ENCODE data around the gene PCSK6. TPM values are rescaled to one million over a fixed set of nuclear protein-coding genes. Genes with fewer than 3 reads are reported as not detected.

PCSK6 gene
- total and polyA plus RNA-seq, 2 of the 8 experiments (the other 6 are each of a cell fraction or from before 2014, with no cell fraction given) = 1.9 to 4.0 TPM

DNA sequence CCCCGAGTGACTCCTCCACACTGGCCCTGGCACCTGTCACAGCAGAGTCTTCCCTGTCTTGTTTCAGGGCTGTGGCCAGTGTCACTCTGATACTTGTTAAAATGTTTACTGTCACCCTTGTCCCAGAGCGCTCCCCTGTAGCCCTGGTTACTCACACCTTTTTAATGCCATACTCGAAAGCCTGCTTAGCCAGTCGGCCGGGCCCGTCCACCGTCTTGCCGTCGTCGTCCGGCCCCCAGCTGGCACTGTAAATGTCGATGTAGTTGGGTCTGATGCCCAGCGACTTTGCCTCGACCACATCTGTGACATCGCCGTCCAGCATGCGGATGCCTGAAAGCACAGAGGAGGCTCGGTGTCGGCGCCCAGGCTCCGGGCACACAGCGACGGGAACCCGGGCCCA, 91.3 kb downstream of the PCSK6 start (continued):
- TF ChIP-seq SAP30 (IDR thresholded peaks at IDR 0.05; ENCODE audit: insufficient read depth, insufficient replicate concordance, low read length) (no peak), CTCF (IDR thresholded peaks at IDR 0.05; ENCODE audit: control extremely low read depth in 1 of 3, insufficient read depth in 1 of 3, low read depth in 1 of 3, low read length in 3 of 3) (no peak), CEBPB (IDR thresholded peaks at IDR 0.05; ENCODE audit: low read depth, low read length) (no peak)
- TF ChIP-seq, protein P1, sequence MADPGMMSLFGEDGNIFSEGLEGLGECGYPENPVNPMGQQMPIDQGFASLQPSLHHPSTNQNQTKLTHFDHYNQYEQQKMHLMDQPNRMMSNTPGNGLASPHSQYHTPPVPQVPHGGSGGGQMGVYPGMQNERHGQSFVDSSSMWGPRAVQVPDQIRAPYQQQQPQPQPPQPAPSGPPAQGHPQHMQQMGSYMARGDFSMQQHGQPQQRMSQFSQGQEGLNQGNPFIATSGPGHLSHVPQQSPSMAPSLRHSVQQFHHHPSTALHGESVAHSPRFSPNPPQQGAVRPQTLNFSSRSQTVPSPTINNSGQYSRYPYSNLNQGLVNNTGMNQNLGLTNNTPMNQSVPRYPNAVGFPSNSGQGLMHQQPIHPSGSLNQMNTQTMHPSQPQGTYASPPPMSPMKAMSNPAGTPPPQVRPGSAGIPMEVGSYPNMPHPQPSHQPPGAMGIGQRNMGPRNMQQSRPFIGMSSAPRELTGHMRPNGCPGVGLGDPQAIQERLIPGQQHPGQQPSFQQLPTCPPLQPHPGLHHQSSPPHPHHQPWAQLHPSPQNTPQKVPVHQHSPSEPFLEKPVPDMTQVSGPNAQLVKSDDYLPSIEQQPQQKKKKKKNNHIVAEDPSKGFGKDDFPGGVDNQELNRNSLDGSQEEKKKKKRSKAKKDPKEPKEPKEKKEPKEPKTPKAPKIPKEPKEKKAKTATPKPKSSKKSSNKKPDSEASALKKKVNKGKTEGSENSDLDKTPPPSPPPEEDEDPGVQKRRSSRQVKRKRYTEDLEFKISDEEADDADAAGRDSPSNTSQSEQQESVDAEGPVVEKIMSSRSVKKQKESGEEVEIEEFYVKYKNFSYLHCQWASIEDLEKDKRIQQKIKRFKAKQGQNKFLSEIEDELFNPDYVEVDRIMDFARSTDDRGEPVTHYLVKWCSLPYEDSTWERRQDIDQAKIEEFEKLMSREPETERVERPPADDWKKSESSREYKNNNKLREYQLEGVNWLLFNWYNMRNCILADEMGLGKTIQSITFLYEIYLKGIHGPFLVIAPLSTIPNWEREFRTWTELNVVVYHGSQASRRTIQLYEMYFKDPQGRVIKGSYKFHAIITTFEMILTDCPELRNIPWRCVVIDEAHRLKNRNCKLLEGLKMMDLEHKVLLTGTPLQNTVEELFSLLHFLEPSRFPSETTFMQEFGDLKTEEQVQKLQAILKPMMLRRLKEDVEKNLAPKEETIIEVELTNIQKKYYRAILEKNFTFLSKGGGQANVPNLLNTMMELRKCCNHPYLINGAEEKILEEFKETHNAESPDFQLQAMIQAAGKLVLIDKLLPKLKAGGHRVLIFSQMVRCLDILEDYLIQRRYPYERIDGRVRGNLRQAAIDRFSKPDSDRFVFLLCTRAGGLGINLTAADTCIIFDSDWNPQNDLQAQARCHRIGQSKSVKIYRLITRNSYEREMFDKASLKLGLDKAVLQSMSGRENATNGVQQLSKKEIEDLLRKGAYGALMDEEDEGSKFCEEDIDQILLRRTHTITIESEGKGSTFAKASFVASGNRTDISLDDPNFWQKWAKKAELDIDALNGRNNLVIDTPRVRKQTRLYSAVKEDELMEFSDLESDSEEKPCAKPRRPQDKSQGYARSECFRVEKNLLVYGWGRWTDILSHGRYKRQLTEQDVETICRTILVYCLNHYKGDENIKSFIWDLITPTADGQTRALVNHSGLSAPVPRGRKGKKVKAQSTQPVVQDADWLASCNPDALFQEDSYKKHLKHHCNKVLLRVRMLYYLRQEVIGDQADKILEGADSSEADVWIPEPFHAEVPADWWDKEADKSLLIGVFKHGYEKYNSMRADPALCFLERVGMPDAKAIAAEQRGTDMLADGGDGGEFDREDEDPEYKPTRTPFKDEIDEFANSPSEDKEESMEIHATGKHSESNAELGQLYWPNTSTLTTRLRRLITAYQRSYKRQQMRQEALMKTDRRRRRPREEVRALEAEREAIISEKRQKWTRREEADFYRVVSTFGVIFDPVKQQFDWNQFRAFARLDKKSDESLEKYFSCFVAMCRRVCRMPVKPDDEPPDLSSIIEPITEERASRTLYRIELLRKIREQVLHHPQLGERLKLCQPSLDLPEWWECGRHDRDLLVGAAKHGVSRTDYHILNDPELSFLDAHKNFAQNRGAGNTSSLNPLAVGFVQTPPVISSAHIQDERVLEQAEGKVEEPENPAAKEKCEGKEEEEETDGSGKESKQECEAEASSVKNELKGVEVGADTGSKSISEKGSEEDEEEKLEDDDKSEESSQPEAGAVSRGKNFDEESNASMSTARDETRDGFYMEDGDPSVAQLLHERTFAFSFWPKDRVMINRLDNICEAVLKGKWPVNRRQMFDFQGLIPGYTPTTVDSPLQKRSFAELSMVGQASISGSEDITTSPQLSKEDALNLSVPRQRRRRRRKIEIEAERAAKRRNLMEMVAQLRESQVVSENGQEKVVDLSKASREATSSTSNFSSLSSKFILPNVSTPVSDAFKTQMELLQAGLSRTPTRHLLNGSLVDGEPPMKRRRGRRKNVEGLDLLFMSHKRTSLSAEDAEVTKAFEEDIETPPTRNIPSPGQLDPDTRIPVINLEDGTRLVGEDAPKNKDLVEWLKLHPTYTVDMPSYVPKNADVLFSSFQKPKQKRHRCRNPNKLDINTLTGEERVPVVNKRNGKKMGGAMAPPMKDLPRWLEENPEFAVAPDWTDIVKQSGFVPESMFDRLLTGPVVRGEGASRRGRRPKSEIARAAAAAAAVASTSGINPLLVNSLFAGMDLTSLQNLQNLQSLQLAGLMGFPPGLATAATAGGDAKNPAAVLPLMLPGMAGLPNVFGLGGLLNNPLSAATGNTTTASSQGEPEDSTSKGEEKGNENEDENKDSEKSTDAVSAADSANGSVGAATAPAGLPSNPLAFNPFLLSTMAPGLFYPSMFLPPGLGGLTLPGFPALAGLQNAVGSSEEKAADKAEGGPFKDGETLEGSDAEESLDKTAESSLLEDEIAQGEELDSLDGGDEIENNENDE (IDR thresholded peaks at IDR 0.05; ENCODE audit: insufficient replicate concordance, low read length) = no peak

All from H1 (cell line).